NCI-H1105 treated with DMSO at 0.1 percent for 48 hours (cell line): Measurements from ENCODE around the gene TMEM181.
"Not testable (repeated sequence)": the region's sequence is repeated elsewhere in the genome, so short reads cannot be mapped to it uniquely, and the experiment has no call there.

Experiments used
- DNase-seq: peaks from one replicate; lab custom pipeline; 2025; lab: John Stamatoyannopoulos, UW

Gene TMEM181

DNA sequence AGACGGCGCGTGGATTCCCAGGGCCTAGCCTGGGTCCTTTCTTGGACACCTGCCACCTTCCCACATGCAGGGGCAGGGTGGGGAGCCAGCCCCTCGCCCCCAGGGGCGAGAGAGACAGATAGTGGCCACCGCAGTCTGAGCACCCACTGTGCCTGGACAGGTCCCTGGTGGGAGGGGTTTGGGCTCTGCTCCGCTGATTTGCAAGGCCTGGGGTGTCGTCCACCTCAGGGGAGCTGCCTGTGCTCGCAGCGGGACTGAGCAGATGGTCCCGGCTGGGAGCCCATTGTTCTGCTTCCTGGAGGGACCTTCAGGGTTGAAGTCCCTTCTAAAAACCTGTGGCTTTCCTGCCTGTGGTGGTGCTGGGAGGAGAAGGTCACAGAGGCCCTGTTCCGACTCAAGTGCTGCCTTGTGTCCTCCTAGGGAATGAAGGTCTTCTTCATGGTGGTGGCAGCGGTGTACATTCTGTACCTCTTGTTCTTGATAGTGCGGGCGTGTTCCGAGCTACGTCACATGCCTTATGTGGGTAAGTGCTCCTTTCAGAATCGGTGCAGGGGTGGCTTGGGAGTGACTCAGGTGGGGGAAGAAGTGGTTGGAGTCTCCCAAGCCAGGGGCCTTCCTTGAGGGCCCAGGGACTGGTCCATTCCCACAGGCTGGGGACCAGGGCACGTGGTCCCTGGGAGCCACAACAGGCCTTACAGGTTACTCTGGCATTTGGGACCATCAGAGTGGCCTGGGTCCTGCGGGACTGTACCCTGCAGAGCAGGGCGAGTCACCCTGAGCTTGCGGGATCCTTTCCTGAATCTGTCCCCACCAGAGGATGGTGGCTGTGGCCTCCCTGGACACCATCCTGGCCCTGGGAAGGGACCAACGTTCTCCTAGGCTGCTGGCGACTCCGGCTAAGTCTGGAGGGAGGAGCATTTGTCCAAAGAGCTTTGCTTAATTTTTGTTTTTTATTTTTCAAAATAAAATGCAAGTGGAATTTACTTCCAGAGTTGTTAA is 65.1 kb downstream of the TMEM181 start:
- no peak for DNase-seq

DNA sequence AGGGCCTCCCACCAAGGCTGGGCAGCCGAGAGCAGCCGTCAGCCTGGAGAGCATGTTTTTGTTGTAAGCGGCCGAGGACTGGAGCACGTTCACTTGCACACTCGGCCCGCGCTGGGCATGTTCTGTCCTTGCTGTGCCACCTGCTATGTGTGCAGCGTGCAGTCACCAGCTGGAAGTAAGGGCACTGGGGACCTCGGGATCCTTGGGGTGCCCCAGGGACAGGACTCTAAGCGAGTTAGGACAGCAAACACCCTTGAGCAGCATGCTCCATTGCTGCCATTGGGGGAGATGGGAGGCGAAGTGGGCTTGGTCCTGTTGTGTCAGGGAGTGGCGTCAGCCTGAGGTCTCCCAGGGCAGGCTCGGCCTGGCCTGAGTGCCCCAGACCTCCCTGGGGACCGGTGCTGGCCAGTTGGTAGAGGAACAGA is 66.0 kb downstream of the TMEM181 start:
- DNase-seq: no peak

DNA sequence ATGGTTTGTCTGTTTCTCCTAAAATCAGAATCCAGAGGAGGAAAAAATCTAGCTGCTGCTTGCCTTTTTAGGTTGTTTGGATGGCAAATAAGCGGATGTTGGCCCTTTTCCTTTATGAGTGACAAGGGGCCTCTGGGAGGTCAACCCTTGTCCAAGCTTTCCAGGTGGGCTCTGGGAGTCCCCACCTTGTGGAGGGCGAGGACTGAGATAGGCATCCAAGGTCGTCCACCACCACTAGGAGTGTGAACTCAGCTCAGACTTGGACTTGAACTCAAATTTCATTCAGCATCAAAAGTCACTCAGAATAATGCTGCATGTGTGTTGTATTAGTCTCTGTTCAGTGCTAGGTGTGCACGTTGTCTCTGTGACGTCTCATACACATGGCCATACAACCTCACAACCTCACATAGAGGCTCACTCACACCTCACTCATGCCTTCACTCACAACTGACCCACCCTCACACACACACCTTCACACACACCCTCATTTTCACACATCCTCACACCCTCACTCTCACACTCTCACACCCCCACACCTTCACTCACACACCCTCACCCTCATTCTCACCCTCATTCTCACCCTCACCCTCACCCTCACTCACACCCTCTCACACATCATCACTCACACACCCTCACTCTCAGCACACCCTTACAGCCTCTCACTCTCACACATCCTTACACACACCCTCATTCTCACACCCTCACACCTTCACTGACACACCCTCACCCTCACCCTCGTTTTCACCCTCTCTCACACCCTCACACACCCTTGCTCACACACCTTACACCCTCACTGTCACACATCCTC is 66.7 kb downstream of the TMEM181 start:
- no peak for DNase-seq

DNA sequence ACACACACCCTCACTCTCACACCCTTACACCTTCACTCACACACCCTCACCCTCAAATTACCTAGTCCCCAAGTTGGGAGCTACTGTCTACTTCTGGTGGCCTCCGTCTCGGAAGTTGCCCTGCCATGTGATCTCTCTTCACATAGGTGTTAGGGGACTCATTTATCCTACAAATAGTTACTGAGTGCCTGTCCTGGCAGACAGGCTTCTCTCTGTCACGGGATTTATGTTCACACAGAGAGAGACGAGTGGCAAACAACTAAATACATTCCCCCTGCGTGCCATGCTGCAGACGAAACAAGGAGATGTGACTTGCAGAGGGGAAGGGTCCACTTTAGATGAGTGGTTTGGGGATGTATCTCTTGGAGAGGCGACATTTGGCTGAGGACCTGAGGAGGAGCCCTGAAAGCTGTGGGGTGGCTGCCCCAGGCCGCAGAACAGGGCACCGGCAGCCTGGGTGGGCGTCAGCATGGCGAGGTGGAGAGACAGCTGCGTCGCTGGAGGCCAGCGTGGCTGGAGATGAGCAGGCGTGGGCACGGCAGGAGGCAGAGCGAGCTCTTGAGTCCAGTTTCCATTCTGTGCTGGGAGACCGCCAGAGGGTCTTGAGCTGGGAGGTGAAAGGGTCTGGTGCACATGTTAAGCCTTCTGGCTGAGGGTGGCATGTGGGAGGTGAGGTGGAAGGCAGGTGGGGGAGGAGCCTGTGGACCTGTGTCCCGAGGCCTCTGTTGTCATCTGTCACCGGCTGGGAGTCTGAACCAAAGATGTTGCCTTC is 67.5 kb downstream of the TMEM181 start:
- DNase-seq: no peak

DNA sequence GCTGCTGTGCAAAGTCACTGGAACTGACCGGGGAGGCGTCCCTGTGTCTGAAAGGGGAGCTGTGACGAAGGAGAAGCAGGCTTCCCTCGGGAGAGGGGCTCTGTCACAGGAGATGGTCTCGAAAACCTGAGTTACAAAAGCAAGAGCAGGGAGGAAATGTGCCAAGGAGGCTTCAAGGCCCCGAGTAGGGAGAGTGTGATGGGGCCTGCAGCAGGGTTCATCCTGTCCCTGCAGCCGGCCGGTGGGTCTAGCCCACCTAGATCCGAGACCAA is 68.0 kb downstream of the TMEM181 start:
- DNase-seq: no peak

DNA sequence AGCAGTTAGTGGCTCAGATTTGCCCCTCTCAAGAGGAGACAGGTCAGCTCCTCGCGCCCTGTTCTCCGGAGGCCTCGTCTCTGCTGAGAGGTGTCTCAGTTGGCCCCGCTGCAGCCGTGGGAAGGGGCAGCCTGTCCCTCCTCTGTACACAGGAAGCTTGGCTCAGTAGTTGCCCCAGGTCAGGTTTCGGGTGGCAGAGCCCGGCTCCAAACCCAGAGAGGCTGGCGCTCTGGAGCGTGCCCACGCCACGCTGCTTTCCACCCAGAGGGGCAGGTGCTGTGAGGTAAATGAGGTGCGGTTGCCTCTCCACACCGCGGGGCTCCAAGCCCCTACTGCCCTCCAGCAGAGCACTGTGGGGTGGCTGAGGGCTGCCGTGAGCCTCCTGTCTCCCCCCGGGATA is 68.7 kb downstream of the TMEM181 start:
- DNase-seq: no peak

DNA sequence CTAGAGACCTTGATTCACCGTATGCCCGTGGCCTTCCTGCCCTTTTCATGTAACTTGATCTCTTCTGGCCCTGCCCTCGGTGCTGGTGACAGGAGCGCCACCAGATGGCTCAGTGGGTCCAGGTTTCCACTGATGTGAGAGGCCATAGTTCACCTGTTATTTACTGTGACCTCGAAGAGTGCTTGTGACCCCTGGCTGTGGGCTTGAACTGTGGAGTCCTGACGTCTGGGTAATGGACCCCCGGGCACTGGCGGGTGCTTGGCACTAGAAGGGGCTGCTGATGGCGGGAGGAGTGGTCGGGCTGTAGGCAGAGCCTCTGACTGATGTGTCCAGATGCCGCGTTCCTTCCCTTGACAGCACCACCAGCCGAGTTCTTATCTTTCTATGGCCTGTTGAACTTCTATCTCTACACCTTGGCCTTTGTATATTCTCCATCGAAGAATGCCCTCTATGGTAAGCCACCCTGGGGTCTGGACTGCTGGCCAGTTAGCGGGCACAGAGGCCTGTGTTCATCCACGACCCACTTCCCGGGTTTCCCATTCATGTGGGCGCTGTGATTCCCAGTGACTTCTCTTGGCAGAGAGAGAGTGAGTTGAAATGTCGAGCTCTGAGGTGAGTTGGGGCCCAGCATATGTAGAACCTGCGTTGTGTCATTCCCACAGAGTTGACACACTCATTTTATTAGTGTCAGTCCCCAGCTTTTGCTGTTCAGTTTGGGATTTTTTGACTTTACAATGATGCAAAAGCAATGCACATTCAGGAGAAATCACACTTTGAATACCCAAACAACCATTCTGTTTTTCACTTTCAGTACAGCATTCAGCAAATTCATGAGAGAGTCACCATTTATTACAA is 69.7 kb downstream of the TMEM181 start:
- no peak for DNase-seq

DNA sequence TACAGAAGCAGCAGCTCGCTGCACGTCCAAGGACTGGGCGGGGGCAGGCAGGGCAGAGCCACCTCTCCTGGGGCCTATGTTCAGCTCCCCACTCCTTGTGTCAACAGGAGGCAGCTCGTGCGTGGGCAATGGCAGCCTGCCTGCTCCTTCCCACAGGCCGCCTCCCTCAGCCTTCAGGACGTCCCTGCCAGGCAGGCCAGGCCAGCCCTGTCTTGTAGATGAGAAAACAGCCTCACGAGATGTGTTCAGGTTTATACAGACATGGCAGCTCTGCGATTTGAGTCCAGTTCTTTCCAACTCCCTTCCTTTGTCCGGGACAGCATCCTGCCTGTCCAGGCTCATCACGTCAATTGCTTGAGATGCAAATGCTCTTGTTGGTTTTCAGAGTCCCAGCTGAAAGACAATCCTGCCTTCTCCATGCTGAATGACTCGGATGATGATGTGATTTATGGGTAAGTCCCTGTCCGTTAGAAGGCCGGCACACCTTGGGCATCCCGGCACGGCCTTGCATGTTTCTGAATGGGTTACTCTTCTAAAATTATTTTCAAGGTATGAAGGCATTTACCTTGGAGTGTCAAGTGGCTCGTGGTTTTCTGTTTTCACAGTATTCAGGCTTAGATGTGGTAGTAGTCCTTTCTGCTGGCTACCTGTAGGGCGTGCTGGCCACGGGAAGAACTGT is 71.2 kb downstream of the TMEM181 start:
- DNase-seq: no peak

DNA sequence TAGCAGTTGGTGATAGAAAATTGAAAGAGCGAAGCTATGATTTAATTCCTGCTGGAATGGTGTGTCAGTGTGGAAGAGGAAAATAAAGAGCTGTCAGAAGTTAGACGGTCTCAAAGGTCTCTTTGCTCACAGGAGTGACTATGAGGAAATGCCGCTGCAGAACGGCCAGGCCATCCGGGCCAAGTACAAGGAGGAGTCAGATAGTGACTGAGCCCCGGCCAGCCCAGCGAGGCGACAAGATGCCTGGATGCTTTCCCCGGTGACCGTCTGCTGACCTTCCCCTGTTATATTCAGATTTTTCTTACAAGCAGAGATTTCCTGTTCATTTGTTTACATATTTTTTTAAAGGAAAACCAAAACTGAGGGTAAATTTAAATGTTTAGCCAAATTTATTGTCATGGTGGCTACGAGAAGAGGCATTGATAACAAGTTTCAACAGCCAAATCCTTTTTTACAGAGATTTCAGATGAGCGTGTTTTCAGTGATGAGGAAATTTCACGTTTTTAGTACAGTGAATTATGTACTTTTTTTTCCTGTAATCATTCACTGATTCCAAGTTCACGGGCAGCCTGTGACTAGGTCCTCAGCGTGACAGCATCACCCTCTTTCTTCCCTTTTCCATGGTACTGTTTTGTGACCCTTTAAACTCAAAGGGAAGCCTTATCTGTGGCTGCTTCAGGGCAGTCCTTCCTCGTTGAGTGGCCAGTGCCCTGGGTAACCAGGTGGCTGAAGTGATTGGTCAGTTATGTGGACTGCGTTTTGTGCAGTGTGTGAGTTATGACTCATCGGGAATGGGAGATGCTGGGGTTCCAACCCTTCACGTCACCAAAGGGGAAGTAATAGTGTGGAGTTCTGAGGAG is 72.0 kb downstream of the TMEM181 start:
- no peak for DNase-seq

DNA sequence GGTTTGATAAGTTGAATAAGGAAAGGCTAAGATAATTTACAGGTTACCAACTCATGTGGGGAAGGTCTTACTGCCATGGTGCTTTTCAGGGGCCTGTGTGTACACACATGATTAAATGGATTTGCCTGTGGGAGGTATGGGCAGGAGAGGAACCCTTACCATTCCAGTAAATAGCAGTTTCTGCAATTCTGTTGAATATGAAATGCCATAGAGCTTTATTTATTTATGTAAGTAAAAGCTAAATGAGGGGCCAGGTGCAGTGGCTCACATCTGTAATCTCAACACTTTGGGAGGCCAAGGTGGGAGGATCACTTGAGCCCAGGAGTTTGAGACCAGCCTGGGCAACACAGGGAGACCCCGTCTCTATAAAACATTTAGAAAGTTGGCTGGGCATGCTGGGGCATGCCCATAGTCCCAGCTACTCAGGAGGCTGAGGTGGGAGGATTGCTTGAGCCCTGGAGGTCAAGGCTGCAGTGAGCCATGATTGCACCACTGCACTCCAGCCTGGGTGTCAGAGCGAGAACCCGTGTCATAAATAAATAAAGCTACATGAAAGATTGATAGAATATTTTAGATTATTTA is 72.7 kb downstream of the TMEM181 start:
- not testable (repeated sequence) for DNase-seq

DNA sequence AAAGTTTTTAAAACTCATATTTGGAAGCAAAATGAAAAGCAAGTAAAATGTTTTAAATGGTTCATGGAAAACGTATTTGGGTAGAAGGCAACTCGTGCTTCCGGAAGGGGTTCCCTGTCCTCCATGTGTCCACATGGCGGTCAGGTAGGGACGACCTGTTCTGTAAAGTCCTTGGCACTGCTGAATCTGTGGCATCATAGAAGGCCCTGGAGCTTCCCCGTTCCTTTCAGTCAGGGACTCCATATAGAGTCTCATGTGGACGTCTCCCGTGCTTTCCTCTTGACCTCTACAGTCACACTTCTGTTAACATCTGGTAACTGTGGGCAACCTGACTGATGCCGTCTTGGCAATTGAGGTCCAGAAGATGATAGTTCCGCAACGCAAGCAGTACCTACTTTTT is 73.2 kb downstream of the TMEM181 start:
- no peak for DNase-seq

DNA sequence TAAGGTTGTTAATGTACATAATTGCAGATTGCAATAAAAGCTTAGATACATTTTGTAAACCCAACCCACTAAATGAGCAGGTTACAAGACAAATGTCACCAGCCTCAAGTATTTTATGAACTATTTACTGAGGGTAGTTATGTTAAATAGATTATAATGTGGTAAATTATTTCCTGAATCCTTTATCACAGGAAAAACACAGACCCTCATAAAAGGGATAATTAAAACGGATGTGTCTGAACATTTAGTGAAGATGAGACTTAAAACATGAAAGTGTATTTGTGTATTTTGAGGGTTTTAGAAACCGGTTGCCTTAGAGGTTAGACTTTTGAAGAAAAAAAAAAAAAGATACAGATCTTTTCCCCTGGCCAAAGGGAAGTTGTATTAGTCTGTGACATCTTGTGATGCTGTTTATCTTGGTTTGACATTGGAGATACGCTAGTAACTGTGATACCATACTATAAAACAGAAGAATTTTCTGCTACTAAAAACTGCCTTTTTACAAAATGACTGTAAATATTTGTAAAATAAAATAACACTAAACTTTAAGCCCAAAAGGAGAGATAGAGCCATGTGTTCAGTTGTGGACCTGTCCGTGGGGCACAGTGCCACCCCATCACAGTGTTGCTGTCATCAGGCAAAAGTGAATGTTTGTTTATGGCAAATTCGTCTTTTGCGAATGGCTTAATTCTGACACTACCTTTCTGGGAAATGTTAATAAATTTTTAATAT is 75.0 kb downstream of the TMEM181 start:
- peak; percentile 48 for DNase-seq

DNA sequence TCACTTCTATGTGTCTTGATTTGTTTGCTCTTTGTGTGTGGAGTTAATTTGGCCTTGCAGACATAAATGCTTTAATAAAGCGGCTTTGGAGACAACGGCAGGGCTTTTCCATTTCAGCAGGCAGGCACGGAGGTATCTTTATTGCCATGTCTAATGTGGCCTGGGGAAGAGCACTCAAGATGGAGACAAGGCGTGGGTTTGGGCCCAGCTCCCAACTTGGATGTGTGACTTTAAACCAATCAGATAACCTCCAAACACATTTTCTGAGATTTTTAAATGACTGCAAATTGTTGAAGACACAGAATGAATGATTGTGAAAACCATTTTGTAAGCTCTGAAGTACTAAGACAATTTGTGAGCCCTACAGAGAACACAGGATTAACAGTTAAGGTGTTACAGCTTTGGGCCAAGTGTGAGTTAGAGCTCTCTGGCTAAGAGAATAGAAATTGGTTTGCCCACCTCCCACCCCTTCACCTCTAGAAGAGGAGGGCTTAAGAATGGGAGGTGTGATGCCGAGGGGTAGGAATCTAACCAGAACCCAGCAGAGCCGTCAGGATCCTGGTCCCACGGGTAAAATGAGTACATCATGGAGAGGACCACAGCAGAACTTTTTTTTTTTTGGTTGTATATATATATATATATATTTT is 75.7 kb downstream of the TMEM181 start:
- DNase-seq: no peak

DNA sequence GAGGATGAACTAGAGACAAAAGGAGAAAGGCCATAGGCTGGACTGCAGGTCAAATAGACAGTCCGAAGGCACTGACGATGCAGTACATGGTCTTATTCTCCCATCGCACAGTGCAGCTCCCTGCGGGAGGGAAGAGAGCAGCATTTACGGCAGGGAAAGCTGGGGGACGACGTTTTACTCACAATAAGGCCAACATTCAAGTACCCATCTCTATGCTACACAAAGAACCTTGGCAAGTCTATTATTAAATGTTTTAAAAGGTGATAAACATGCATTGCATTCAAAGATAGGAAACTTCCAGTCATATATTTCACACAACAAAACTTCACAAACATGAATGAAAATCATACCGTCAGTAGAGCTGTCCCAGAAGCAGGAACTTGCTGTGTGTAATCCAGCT is 76.9 kb downstream of the TMEM181 start:
- no peak for DNase-seq

DNA sequence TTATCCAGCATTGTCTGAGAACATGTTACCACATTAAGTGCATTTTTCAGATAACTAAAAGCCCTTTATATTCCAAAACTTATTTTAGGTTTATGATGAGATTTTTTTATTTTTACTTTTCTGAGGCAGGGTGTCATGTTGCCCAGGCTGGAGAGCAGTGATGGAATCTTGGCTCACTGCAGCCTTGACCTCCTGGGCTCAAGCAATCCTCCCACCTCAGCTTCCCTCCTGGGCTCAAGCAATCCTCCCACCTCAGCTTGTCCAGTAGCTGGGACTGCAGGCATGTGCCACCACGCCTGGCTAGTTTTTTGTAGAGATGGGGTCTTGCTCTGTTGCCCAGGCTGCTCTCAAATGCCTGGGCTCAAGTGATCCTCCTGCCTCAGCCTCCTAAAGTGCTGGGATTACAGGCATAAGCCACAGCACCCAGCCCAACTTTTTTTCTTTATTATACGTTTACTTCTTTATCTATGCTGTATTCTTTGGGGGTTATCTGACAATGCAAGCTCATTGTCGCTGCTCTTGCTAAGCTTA is 78.5 kb downstream of the TMEM181 start:
- no peak for DNase-seq

DNA sequence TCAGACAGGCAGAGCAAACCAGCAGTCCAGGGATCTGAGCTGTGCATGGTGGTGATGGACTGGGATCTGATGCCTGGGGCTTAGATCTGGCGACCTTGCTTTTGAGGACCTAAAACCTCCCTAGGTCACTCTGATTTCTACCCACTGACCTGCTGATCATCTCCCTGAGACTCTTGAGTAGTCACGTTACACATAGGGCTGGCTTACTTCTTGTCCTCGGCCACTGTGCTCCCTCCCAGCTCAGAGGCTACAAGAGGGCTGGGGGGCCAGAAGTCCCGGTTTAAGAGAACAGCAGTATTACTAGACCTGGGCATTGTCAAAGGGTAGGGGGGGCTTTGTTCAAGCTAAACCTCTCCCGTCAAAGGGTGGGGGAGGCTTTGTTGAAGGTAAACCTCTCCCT is 79.2 kb downstream of the TMEM181 start:
- DNase-seq: no peak

DNA sequence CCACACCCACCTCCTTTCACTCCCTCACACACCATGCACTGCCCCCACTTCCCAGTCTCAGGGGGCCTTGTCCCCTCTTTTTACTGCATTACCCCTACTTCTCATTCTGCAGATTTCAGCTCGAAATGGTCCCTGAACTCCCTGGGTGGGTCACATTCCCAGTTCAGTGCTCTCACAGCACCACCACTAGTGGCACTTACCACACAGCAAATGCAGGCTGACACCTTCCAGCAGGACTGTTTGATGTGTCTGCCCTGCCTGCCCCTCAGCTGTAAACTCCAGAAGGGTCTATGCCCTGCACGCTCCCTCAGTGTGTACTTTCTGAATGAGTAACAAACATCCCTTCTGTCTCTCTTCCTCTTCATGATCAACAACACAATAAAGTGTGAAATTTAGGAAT is 80.6 kb downstream of the TMEM181 start:
- DNase-seq: no peak

DNA sequence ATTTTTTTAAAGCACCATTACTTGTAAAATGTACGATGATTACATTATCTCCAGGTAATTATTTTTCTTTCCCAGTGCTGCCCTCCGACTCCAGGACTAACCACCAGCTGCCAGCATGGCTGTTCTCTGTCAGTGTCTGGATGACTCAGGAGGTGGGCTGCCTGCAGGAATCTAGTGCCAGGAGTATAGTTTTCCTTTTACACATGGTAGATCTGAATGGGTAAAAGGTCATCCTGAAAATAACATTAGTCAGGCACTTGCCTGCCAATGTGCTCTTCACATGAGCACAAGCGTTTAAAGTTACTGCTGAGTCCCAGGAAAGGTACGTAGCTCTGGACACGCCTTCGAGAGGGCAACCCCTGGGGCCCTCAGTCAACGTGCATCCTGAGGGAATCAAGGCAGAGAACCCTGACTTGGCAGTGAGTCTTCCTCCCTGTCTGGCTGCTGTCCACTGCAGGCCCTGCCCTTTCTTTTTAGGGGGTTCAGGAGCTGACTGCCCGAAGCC is 82.3 kb downstream of the TMEM181 start:
- no peak for DNase-seq
